Stimulated activated CD4-positive, alpha-beta T cell treated with anti-CD3 and anti-CD28 coated beads, Interleukin-12 subunit alpha, Interleukin-12 subunit beta, amount 100 ng/mL, for 24 hours (primary cell): Measurements from ENCODE around the gene TOMM7.
"Not testable (repeated sequence)": the region's sequence is repeated elsewhere in the genome, so short reads cannot be mapped to it uniquely, and the experiment has no call there.

Source experiments
- DNase-seq, 2 experiments: peaks; one replicate each; pipeline ENCODE4 v3.0.0-alpha.2; 2020; ENCODE audit warnings: low read depth in 2 of 2

TOMM7 gene

GRCh38 chr7:22821702-22822485 lies 755 bp downstream of the TOMM7 start:
- no peak for DNase-seq

GRCh38 chr7:22819476-22819875 lies 3.2 kb downstream of the TOMM7 start:
- DNase-seq = no peak

- no peak for DNase-seq
Measured at GRCh38 chr7:22814261-22815208, 8.1 kb downstream of the TOMM7 start.

- no peak for DNase-seq
Measured at GRCh38 chr7:22812353-22812752, 10.3 kb downstream of the TOMM7 start.

- DNase-seq = no peak
Measured at GRCh38 chr7:22811746-22812280, 10.8 kb downstream of the TOMM7 start.

- DNase-seq = no peak
Measured at GRCh38 chr7:22810843-22811242, 11.8 kb downstream of the TOMM7 start.

GRCh38 chr7:22809902-22810642 lies 12.6 kb downstream of the TOMM7 start:
- DNase-seq = no peak

GRCh38 chr7:22808140-22808539 lies 14.5 kb downstream of the TOMM7 start:
- DNase-seq = no peak

GRCh38 chr7:22806752-22807151 lies 15.9 kb downstream of the TOMM7 start:
- DNase-seq = no peak

- no peak for DNase-seq
Measured at GRCh38 chr7:22805227-22805626, 17.4 kb downstream of the TOMM7 start.

- DNase-seq = not testable (repeated sequence)
Measured at GRCh38 chr7:22802831-22803230, 19.8 kb downstream of the TOMM7 start.

GRCh38 chr7:22802426-22802825 lies 20.2 kb downstream of the TOMM7 start:
- no peak for DNase-seq

- no peak for DNase-seq
Measured at GRCh38 chr7:22801912-22802311, 20.7 kb downstream of the TOMM7 start.

- no peak for DNase-seq
Measured at GRCh38 chr7:22799633-22800032, 23.0 kb downstream of the TOMM7 start.

GRCh38 chr7:22793593-22794462 lies 28.8 kb downstream of the TOMM7 start:
- DNase-seq = no peak

- no peak for DNase-seq
Measured at GRCh38 chr7:22791204-22792158, 31.2 kb downstream of the TOMM7 start.

GRCh38 chr7:22790640-22791039 lies 32.0 kb downstream of the TOMM7 start:
- not testable (repeated sequence) for DNase-seq

- no peak for DNase-seq
Measured at GRCh38 chr7:22787951-22788350, 34.7 kb downstream of the TOMM7 start.

GRCh38 chr7:22786290-22786932 lies 36.2 kb downstream of the TOMM7 start:
- no peak for DNase-seq
